H1 (cell line): Measurements from ENCODE around the gene LBR. TPM values are rescaled to one million over a fixed set of nuclear protein-coding genes. Genes with fewer than 3 reads are reported as not detected.
A peak's percentile ranks its signal among the peaks of the same experiment; 100 is the strongest.

ENCODE experiments used
- CTCF ChIA-PET: fragments of 300-600 bp; sonication (Branson Sonifier 250); formaldehyde crosslinking; loops from one replicate; lab custom pipeline; 2021; ENCODE audit not compliant: partially characterized antibody; lab: Charles Lee
- POLR2A ChIA-PET: fragments of 300-600 bp; sonication (Branson Sonifier 250); formaldehyde crosslinking; loops from one replicate; lab custom pipeline; 2021; ENCODE audit warnings: inconsistent platforms; ENCODE audit not compliant: partially characterized antibody; lab: Charles Lee
- DNase-seq, 2 experiments: peaks; one replicate each; pipeline versions ENCODE4 v3.0.0 to v3.0.0-alpha.2; 2010 to 2022; ENCODE audit warnings: low spot score in 2 of 2, low read depth in 1 of 2, mixed read lengths in 1 of 2
- FAIRE-seq: peaks from 2 replicates; lab custom pipeline; 2011; peaks lifted over from hg19 to GRCh38; lab: Jason Lieb, UNC
- H2AFZ ChIP-seq: 2 replicates; pipeline ENCODE4 v1.8.1; 2012; ENCODE audit warnings: low read length, inconsistent platforms
- H2AK5ac ChIP-seq: 2 replicates; pipeline ENCODE4 v1.6.1; 2013; ENCODE audit warnings: low read depth, low read length
- H2BK120ac ChIP-seq: replicated peaks from 2 replicates; pipeline ENCODE3; 2013; ENCODE audit warnings: low read depth, low read length, inconsistent platforms
- H2BK12ac ChIP-seq: 2 replicates; pipeline ENCODE4 v1.6.1; 2013; ENCODE audit warnings: low read depth, low read length
- H2BK15ac ChIP-seq: 2 replicates; pipeline ENCODE4 v1.6.1; 2013; ENCODE audit warnings: low read length
- H2BK20ac ChIP-seq: 2 replicates; pipeline ENCODE4 v1.6.1; 2013; ENCODE audit warnings: low read length
- H2BK5ac ChIP-seq: 2 replicates; pipeline ENCODE4 v1.6.1; 2013; ENCODE audit warnings: low read depth, low read length
- H3K14ac ChIP-seq: 2 replicates; pipeline ENCODE4 v1.6.1; 2013; ENCODE audit warnings: inconsistent platforms; ENCODE audit not compliant: insufficient read length
- H3K18ac ChIP-seq: 2 replicates; pipeline ENCODE4 v1.6.1; 2013; ENCODE audit warnings: low read length; ENCODE audit errors: extremely low read depth
- H3K23ac ChIP-seq: 2 replicates; pipeline ENCODE4 v1.6.1; 2013; ENCODE audit warnings: inconsistent platforms; ENCODE audit not compliant: insufficient read length
- H3K23me2 ChIP-seq: 2 replicates; pipeline ENCODE4 v1.6.1; 2013; ENCODE audit warnings: low read depth, low read length
- H3K27ac ChIP-seq: 2 replicates; pipeline ENCODE4 v1.6.1; 2011; ENCODE audit warnings: low read depth, low read length, inconsistent platforms
- H3K27me3 ChIP-seq, 4 experiments: replicated peaks in 1 of 4; 1 replicate in 1 of 4; 2 replicates in 3 of 4; pipeline versions ENCODE4 v1.6.1 to v1.8.1; 2011 to 2013; ENCODE audit warnings: low read length in 3 of 4, mild to moderate bottlenecking in 3 of 4, inconsistent platforms in 2 of 4, mixed read lengths in 2 of 4, moderate library complexity in 1 of 4; ENCODE audit not compliant: control insufficient read depth in 3 of 4, insufficient read depth in 3 of 4; ENCODE audit errors: extremely low read depth in 1 of 4
- H3K36me3 ChIP-seq, 4 experiments: 2 replicates each; pipeline versions ENCODE4 v1.6.1 to v1.8.1; 2011 to 2013; ENCODE audit warnings: mild to moderate bottlenecking in 4 of 4, low read length in 3 of 4, moderate library complexity in 2 of 4, control low read depth in 1 of 4, inconsistent platforms in 1 of 4; ENCODE audit not compliant: insufficient read depth in 4 of 4, control insufficient read depth in 2 of 4
- H3K4ac ChIP-seq: replicated peaks from 2 replicates; pipeline ENCODE3; 2013; ENCODE audit warnings: low read length, low read depth, mixed read lengths, inconsistent platforms; ENCODE audit not compliant: insufficient read length
- H3K4me1 ChIP-seq, 4 experiments: replicated peaks in 1 of 4; 1 replicate in 1 of 4; 2 replicates in 3 of 4; pipeline versions ENCODE4 v1.6.1 to v1.8.1; 2011 to 2013; ENCODE audit warnings: low read length in 3 of 4, inconsistent platforms in 2 of 4, mixed read lengths in 1 of 4; ENCODE audit not compliant: insufficient read depth in 4 of 4, control insufficient read depth in 3 of 4
- H3K4me2 ChIP-seq, 2 experiments: 2 replicates each; pipeline versions ENCODE4 v1.6.1 to v1.8.1; 2011 to 2013; ENCODE audit warnings: low read depth in 2 of 2, low read length in 2 of 2, control low read depth in 1 of 2, inconsistent platforms in 1 of 2, mild to moderate bottlenecking in 1 of 2; ENCODE audit not compliant: insufficient read depth in 1 of 2
- H3K4me3 ChIP-seq, 4 experiments: fragments of 200-600, 300-600 bp in 1 of 4; sonication (generic), shearing (Covaris generic), sonication (Bioruptor Twin) in 1 of 4; 2 replicates each; pipeline versions ENCODE4 v1.5.1 to v1.8.1; 2011 to 2016; ENCODE audit warnings: low read length in 4 of 4, low read depth in 3 of 4, control low read depth in 2 of 4, inconsistent platforms in 2 of 4, mild to moderate bottlenecking in 2 of 4, mixed read lengths in 1 of 4, moderate library complexity in 1 of 4; ENCODE audit not compliant: insufficient read depth in 2 of 4; ENCODE audit errors: extremely low read depth in 1 of 4
- H3K56ac ChIP-seq: replicated peaks from 2 replicates; pipeline ENCODE3; 2013; ENCODE audit warnings: low read depth, mild to moderate bottlenecking, mixed read lengths, low read length, inconsistent platforms; ENCODE audit not compliant: insufficient read length
- H3K79me1 ChIP-seq: 2 replicates; pipeline ENCODE4 v1.6.1; 2013; ENCODE audit warnings: low read depth, low read length, control low read depth
- H3K79me2 ChIP-seq, 2 experiments: 2 replicates each; pipeline versions ENCODE4 v1.6.1 to v1.8.1; 2012 to 2013; ENCODE audit warnings: low read length in 2 of 2, mild to moderate bottlenecking in 2 of 2, inconsistent platforms in 1 of 2; ENCODE audit not compliant: insufficient read depth in 2 of 2, control insufficient read depth in 1 of 2
- H3K9ac ChIP-seq, 4 experiments: replicated peaks in 1 of 4; 1 replicate in 1 of 4; 2 replicates in 3 of 4; pipeline versions ENCODE4 v1.6.1 to v1.8.1; 2011 to 2013; ENCODE audit warnings: low read depth in 3 of 4, low read length in 3 of 4, control low read depth in 2 of 4, mild to moderate bottlenecking in 2 of 4, moderate library complexity in 2 of 4, inconsistent platforms in 1 of 4; ENCODE audit errors: extremely low read depth in 1 of 4
- H3K9me3 ChIP-seq, 2 experiments: 2 replicates each; pipeline versions ENCODE4 v1.6.1 to v1.8.1; 2012 to 2013; ENCODE audit warnings: mild to moderate bottlenecking in 2 of 2, moderate library complexity in 2 of 2, control low read depth in 1 of 2, inconsistent platforms in 1 of 2, low read depth in 1 of 2, low read length in 1 of 2, mixed read lengths in 1 of 2; ENCODE audit not compliant: insufficient read depth in 2 of 2
- H4K20me1 ChIP-seq, 2 experiments: replicated peaks in 1 of 2; 2 replicates each; pipeline versions ENCODE3 to v1.8.1; 2011 to 2013; ENCODE audit warnings: inconsistent platforms in 2 of 2, low read length in 2 of 2, mild to moderate bottlenecking in 1 of 2; ENCODE audit not compliant: insufficient read depth in 2 of 2, control insufficient read depth in 1 of 2
- H4K5ac ChIP-seq: 2 replicates; pipeline ENCODE4 v1.6.1; 2013; ENCODE audit warnings: low read length, low read depth, mixed read lengths, inconsistent platforms; ENCODE audit not compliant: insufficient read length
- H4K8ac ChIP-seq: 2 replicates; pipeline ENCODE4 v1.8.0; 2013; ENCODE audit warnings: mild to moderate bottlenecking, moderate library complexity, low read length, inconsistent platforms; ENCODE audit not compliant: insufficient read depth; ENCODE audit errors: extremely low read depth
- H4K91ac ChIP-seq: replicated peaks from 2 replicates; pipeline ENCODE3; 2013; ENCODE audit warnings: low read length, mixed read lengths, inconsistent platforms; ENCODE audit not compliant: insufficient read length
- ATF3 ChIP-seq: IDR thresholded peaks from 2 replicates; pipeline ENCODE4 v1.6.1; 2011; ENCODE audit warnings: low read depth, mild to moderate bottlenecking, low read length; ENCODE audit not compliant: insufficient read depth
- E2F6 ChIP-seq: IDR thresholded peaks from 2 replicates; pipeline ENCODE4 v1.6.1; 2012; ENCODE audit warnings: inconsistent platforms
- NANOG ChIP-seq: IDR thresholded peaks from 2 replicates; pipeline ENCODE4 v1.6.1; 2011; ENCODE audit warnings: low read length, low read depth, mild to moderate bottlenecking, inconsistent platforms; ENCODE audit not compliant: insufficient read depth, poor library complexity, severe bottlenecking
- NRF1 ChIP-seq: IDR thresholded peaks from 2 replicates; pipeline ENCODE4 v1.6.1; 2011; ENCODE audit warnings: mild to moderate bottlenecking, low read depth, low read length, improper control_type of control experiment
- RNF2 ChIP-seq: fragments of 200-900, 300-1000 bp; sonication (generic); IDR thresholded peaks from 2 replicates; pipeline ENCODE4 v1.7.1; 2016; ENCODE audit warnings: borderline replicate concordance, low read depth, mild to moderate bottlenecking, antibody characterized with exemption, low read length; ENCODE audit not compliant: poor library complexity, severe bottlenecking; ENCODE audit errors: missing control alignments
- SRF ChIP-seq: IDR thresholded peaks from 2 replicates; pipeline ENCODE4 v1.6.1; 2011; ENCODE audit warnings: mild to moderate bottlenecking, low read depth, low read length, moderate library complexity
- TCF12 ChIP-seq: IDR thresholded peaks from 2 replicates; pipeline ENCODE4 v1.6.1; 2011; ENCODE audit warnings: low read depth, mild to moderate bottlenecking, low read length
- ZNF274 ChIP-seq: IDR thresholded peaks from 2 replicates; pipeline ENCODE4 v1.7.0; 2012; ENCODE audit warnings: low read length, borderline replicate concordance; ENCODE audit errors: extremely low read depth
- WGBS, 2 experiments: shearing (Covaris generic) in 1 of 2; methylation state at CpG; one replicate each; pipeline versions ENCODE4 v1.1.6 to v1.1.7; 2013 to 2015; ENCODE audit warnings: low lambda C conversion rate in 2 of 2, mixed read lengths in 2 of 2, inconsistent platforms in 1 of 2, low coverage in 1 of 2, missing lambda C conversion rate in 1 of 2; ENCODE audit not compliant: insufficient replicate concordance in 2 of 2, insufficient coverage in 1 of 2, insufficient read length in 1 of 2; ENCODE audit errors: extremely low coverage in 1 of 2, missing lambda C conversion rate in 1 of 2; 5-methylcytosine and 5-hydroxymethylcytosine counted together
- polyA plus RNA-seq, 7 experiments: library from polyadenylated mRNA; depleted of rRNA in 3 of 7; stranded (reverse) in 5 of 7; unstranded in 2 of 7; fragments of >200 nt in 5 of 7; fragments of 200-250 nt in 2 of 7; gene quantifications; 1 replicate in 5 of 7; 2 replicates in 1 of 7; 4 replicates in 1 of 7; pipeline versions ENCODE4 v1.2.1 to v1.2.3, GENCODE V29; 2011 to 2013; ENCODE audit warnings: missing spikeins in 2 of 7, mixed read lengths in 2 of 7
- total RNA-seq: library from RNA; stranded (reverse); fragmentation: NEBNext Ultra II Directional; extraction: Animal tissue kit (Norgen Biotek cat#: 25700); gene quantifications from 2 replicates; pipeline ENCODE4 v1.2.1, GENCODE V29; 2021

Gene LBR
- total and polyA plus RNA-seq, 2 of the 8 experiments (the other 6 are each of a cell fraction or from before 2014, with no cell fraction given), result 32.1 to 89.8 TPM

- peak overlapping the region; percentile 85 for H3K18ac ChIP-seq
- peaks cover 0 to 3% (median 1%) of the 10 kb centered on the region in 4 experiments; a peak in 2 of 7 replicates for H3K27me3 ChIP-seq
- H3K4ac ChIP-seq, result no peak overlapping the region
- H3K23ac ChIP-seq, result no peak overlapping the region
- H3K9ac ChIP-seq, result peak overlapping the region; percentile 75 to 84 (median 78)
- peaks cover 0 to 10% of the 10 kb centered on the region in 2 experiments; a peak in 3 of 4 replicates for H3K9me3 ChIP-seq
- H4K91ac ChIP-seq, result peak overlapping the region; percentile 61
- no peak overlapping the region for H3K14ac ChIP-seq
- peaks cover 13 to 40% of the 10 kb centered on the region in 2 experiments for H3K79me2 ChIP-seq
- 0 out of 8 replicates have a peak, but pooled peaks cover 0 to 5% (median 0%) of the 10 kb centered on the region in 4 experiments for H3K36me3 ChIP-seq
- no peak overlapping the region for H2AK5ac ChIP-seq
- H2BK15ac ChIP-seq, result peak overlapping the region; percentile 73; the same call in 1 of the 2 replicates
- H3K27ac ChIP-seq, result peak overlapping the region; percentile 70; the same call in 1 of the 2 replicates
- FAIRE-seq (no peak), DNase-seq (peak; percentile 54 to 92)
- H3K4me1 ChIP-seq, result peaks cover 3 to 13% (median 12%) of the 10 kb centered on the region in 4 experiments
- H3K79me1 ChIP-seq, result peaks cover 6% of the 10 kb centered on the region; the same call in 1 of the 2 replicates
- peaks cover 11% of the 10 kb centered on the region for H3K23me2 ChIP-seq
- peaks cover 6 to 20% of the 10 kb centered on the region in 2 experiments for H4K20me1 ChIP-seq
- H2BK5ac ChIP-seq, result peak overlapping the region; percentile 30; the same call in 1 of the 2 replicates
- POLR2A ChIA-PET, result interaction anchor here (0.6 to 1.6 kb wide), 6 partner anchors 9 to 453 kb away, joined by 3 to 5 read pairs (median 4); no protein-coding TSS in a partner anchor
- peak overlapping the region; percentile 85 for H2BK120ac ChIP-seq
- peak overlapping the region; percentile 88; the same call in 1 of the 2 replicates for H4K8ac ChIP-seq
- CTCF ChIA-PET, result interaction anchor here (1.2 to 5.0 kb wide), 3 partner anchors 13 to 109 kb away, joined by 3 to 17 read pairs (median 15); no protein-coding TSS in a partner anchor
- peak overlapping the region; percentile 92 for H4K5ac ChIP-seq
- H2BK20ac ChIP-seq, result no peak overlapping the region
- H2AFZ ChIP-seq, result peak overlapping the region; percentile 58; the same call in 1 of the 2 replicates
- WGBS, 2 experiments, result 1% methylated on average over 35 of the region's 81 CpGs; no CpG with 5 or more reads in 1 of the 2 experiments
- H3K4me3 ChIP-seq, result peak overlapping the region; percentile 63 to 91 (median 84)
- H3K4me2 ChIP-seq, result peak overlapping the region; percentile 85 to 89
- peak overlapping the region; percentile 98 for H2BK12ac ChIP-seq
- H3K56ac ChIP-seq, result peak overlapping the region; percentile 91
- TF ChIP-seq SRF, result no peak
- TF ChIP-seq E2F6, result peak; percentile 95
- TF ChIP-seq TCF12, result no peak
- no peak for TF ChIP-seq ATF3
- no peak for TF ChIP-seq NRF1
- TF ChIP-seq ZNF274, result no peak
- TF ChIP-seq RNF2, result no peak
- TF ChIP-seq NANOG, result no peak
These were observed 436 bp upstream of the LBR start for GRCh38 chr1:225428068-225428880.
